Stimulated activated CD4-positive, alpha-beta T cell treated with anti-CD3 and anti-CD28 coated beads, Interleukin-4, amount 100 ng/mL, for 48 hours (primary cell): Measurements from ENCODE around the gene IP6K3.

Experiments
- DNase-seq, 2 donors: peaks; one replicate each; pipeline ENCODE4 v3.0.0-alpha.2; 2020; ENCODE audit warnings: low read depth in 2 of 2

IP6K3 gene

DNA sequence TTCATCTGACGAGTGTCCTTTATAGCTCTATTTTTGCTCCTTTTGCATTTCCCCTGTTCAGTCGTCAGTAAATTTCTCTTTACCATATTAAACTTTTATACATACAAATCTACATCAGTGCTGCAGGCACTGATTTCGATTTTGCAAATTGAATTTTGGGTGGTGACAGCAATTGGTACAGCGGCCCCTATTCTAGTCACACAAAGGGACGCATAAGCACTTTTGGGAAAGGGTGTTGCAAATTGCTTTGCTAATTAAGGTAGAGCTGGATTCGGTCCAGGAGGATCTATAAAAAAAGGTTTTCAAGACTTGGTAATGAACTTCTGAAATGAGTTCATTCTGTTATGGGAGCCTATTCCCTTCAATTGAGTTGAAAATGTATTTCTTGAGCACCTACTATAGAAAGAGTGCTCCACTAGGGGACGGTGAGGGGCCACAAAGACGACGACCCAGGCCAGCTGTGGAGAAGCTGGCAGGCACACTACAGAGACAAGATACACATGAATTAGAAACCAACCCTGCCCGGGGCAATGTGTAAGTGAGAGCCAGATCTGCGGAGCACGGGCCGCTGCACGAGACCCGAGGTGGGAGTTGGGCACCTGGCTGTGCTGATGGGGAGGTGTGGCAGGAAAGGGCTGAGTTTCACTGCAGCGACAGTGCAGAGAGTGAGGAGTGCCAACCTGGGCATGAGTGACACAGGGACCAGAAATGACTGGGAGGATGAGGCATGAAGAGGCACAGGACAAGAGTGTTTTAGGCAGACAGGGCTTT lies 40.6 kb downstream of the IP6K3 start:
- no peak for DNase-seq

DNA sequence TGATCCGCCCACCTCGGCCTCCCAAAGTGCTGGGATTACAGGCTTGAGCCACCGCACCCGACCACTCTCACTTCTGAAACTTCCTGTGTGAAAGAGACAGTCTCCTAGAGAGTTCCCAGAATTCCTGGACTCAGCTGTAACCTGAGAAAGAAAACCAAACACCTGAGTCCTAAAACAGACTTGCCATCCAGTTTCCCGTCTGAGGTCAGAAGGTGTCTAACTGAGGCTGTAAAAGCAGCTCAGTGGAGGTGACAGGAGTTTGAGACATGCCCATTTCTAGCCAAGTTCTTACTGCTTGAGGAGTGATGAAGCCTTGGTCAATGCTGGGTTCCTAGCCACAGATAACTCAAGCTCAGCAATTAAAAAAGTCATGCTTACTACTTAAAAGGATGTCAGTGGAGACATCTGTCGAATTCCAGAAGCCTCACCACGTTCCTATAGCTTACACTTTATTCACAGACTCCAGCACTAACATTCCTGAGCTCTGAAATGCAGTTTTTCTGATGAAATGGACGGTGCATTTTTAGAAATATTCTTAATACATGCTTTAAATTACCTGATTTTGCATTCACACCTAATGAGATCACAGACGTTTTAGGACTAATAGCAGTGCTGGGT lies 41.3 kb downstream of the IP6K3 start:
- DNase-seq = no peak

DNA sequence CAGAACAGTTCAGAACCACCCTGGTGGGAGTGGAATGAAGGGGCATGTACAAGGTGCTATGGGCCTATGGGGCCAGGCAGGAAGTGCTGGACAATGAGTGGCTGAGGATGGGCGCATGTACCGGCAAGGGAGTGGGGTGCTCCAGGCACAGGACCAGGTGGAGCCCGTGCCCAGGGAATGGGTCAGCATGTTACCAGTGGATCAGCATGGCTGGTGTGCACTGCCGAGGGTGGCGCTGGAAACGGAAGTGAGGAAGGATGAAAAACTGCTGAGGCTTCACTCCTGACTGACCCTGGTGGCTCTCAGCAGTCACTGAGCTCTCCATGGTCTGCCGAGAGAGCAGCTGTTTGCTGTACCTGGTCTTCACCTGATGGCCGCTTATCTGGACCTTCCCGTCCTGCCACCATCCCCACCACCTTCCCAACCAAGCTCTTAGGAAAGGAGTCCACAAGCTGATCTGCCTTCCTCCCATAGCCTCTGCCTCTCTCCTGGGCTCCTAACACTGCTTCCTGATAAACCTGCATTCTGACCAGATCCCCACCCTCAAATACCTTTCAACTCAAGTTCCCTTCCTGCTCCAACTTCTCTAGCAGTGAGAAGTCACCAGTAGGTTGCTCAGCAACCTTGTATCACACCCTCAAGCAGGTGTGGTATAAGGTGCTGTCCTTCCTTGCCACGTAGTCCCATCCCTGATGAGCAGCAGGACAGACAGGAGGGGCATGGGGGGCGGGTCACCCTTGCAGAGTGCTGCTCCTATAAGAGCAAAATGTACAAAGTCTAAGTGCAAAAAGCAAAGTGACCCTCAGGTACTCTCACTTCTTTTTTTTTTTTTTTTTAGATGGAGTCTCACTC lies 42.3 kb downstream of the IP6K3 start:
- DNase-seq = no peak

DNA sequence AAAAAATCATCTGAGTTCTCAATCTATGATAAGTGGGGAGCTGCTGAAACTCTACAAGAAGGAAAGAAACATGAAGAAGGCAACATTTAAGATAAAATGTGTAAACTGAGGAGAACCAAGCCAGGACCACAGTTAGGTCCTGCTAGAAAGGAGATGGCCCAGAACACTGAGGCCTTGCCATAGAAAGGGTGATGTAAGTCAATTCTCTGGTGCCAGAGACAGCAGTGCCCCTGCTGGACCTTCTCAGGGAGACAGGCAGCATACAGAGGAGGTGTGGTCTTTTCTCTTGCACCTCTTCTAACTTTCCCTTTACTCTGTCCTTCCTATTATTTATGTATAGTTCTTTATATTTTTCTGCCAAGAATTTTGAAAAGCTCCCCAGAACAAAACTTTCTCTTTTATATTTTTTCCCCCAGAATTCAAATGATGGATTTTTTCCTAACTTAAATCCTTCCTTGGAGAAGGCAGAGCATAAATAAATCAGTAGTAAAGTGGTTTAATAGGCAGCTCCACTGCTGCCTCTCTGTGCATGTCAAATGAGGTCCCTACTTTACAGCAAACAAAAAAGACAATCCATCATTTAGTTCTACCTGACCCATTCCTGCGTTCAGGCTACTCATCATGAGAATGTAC lies 44.2 kb downstream of the IP6K3 start:
- no peak for DNase-seq

DNA sequence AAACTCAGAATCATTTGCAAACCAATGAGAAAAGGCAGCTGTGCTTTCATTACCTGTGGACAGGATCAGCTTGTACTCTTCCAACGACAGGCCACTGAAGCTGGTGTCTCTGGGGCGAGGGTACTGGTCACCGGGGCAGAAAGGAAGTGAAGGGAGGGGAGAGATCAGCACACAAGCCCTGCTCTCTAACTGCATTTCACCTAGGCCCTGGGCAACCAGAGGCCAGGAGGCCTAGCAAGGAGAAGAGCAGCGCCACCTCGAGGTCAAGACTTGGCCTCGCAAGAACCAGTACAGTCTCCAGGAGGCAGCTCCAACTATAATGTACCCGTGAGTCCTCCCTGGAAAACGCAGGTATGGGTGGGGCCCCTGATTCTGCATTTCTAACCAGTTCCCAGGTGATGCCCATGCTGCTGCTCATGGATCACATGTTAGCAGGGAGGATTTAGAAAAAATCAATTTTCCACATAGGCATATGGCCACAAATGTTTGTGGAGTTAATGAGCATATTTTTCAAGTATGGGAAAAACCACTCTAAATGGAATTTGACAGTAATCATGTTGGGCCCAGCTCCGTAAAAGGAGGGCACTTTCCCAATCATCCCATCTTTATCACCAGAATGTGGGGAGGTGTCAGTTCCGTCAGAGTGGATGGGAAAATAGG lies 46.2 kb downstream of the IP6K3 start:
- peak; percentile 58 to 71 for DNase-seq

DNA sequence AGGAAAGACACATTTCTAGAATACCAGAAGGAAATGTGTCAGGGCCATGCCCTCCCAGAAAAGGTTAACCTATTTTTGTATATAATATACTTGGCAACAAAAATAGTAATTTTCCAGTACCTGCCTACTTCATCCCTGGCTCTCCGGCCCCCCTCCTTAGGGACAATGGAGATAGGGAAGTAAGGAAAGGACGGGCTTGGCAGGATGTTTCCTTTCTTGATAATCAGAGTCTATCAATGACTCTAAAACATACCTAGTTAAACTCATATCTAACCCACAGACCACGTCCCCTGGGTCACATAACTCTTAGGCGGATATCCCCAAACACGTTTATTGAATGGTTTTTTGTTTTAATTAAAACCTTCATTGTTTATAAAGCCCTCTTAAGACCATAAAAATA lies 47.0 kb downstream of the IP6K3 start:
- DNase-seq = no peak

DNA sequence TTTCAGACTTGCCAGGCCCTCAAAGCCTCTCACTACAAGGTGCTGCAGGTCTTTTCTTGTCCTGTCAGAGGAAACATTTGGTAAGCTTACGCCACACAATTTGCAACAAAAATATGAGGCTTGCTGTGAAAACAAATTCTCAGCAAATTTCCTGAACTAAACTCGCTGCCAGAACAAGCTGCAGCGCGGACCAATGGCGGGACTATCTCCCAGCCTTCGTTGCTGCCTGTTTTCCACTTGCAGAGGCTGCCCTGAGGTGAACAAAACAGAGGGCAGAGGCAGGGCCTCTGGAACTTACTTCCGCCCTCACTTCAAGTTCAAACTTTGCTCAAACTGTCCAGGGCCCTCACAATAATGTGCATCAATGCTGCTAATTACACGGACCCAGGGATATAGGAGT lies 47.6 kb downstream of the IP6K3 start:
- no peak for DNase-seq

DNA sequence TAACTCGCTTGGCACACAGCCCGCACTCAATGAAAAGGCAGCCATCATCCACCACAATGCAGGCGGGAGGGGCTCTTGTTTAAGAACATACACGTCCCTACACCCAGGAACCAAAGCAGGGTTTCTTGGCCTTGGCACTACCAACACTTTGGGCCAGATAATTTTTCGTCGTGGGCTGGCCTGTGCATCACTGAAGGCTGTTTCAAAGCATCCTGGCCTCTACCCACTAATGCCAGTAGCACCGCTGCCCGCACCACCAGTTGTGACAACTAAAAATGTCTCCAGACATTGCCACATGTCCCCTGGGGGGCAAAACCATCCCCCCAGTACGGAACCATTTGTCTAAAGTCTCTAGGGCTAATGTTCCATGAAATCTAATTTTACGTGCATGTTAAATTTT lies 48.2 kb downstream of the IP6K3 start:
- no peak for DNase-seq

DNA sequence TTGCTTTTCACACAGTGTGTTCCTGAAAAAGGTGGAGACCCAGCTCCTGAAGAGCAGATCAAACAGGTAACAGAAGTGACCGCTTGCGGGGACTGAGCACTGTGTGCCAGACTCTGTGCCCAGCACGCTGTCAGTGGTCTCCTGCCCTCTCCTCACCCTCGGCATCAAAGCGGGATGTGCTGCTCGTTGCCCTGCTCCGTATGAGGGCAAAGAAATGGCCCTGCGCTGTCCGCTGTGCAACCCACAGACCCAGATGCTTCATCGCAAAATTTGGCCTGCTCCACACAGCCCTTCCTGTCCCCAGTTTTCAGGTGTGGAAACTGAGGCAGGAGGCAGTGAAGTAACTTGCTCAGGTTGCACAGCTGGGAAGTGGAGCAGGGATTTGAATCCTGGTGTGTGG lies 48.9 kb downstream of the IP6K3 start:
- no peak for DNase-seq

DNA sequence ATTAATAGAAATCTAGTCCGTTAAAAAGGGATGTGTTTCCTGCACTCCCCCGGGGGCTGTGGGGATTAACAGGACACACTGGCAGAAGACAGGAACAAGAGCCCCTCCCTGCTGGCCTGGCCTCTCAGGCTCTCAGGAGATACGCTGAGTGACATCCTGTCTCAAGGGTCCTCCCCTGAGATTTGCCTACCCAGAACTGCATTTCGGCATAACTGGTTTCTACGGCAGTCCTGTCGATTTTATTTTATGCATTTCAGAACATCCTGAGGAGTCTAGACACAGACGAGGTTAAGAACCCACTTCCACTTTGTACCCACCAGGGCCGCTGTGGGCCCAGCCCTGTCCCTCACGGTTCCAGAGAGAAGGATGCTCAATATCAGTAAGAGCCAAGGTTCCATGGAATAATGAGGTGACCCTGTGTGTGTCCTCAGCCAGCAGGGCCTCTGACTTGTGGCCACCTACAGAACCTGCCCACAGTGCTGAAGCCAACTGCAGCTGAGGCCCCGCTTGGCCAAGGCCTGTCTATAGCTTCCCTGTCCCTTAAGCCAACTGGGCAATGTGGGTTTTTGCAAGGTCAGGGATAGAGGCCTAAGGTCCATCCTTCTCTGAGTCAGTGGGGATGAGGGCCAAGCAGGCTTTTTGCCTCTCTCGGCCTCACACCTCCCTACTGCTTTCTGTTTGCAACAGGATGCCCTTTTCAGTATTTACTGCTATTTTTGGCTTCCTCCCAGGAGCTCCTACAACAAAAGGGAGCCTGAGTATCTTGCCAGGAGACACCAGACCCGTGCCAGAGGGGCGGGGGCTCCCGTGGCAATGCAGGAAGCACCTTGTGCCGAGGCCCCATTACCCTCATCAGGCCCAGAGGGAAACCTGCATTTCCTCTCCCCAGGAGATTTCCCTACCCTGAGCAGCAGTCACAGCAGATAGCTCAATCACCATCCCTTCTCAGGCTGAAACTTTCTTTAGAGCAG lies 49.9 kb downstream of the IP6K3 start:
- no peak for DNase-seq

DNA sequence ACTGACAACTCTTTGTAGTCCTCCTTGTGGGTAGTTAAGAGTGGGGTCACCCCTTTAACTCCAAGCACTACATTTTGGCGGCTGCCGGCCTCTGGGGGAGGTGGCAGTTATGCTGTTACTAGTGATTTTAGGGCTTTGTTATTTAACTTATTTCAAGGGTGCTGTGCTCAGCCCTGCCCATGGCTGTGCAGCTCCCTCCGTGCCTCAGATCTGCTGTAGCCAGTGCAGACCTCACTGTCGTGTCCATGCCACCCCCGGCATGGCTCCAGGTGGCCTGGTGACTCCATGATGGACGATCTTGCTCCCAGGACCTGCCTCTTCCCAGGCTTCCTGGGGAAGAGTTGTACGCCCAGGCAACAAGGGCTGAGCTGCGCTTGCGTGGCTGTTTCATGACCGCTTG lies 50.6 kb downstream of the IP6K3 start:
- DNase-seq = no peak

DNA sequence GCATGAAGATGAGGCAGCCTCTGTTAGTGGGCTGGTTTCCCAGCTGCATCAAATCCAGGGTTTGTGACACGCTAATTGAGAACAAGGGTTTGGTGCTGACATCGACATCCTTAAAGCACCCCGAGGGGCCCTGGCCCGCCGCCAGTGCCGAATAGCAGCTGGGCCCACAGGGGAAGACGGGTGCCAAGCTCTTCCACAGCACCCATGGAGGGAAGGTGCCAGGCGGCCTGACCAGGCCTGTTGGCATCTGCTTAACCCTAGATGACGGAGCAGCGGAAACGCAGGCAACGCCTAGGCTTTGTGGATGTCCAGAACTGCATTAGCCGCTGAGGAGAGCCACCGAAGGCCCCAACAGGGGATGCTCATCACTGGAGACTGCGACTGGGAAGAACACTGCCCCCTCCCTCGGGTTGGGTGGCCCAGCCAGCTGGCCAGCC lies 51.2 kb downstream of the IP6K3 start:
- DNase-seq = no peak

DNA sequence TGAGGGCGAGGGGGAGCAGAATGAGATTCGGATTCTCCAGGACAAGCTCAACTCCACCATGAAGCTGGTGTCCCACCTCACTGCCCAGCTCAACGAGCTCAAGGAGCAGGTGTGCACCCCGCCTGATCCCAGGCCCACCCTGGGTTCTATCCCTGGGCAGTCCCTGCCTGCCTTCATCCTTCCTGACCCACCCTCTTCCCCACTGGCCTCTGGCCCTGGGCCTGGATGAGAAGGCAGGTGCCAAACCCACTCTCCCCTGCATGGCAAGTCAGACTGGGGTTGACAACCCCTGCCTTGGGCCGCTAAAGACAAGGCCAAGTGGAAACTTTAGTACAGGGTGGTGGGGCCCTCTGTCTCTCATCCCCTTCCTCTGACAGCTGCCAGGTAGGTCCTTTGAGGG lies 51.7 kb downstream of the IP6K3 start:
- DNase-seq = no peak

DNA sequence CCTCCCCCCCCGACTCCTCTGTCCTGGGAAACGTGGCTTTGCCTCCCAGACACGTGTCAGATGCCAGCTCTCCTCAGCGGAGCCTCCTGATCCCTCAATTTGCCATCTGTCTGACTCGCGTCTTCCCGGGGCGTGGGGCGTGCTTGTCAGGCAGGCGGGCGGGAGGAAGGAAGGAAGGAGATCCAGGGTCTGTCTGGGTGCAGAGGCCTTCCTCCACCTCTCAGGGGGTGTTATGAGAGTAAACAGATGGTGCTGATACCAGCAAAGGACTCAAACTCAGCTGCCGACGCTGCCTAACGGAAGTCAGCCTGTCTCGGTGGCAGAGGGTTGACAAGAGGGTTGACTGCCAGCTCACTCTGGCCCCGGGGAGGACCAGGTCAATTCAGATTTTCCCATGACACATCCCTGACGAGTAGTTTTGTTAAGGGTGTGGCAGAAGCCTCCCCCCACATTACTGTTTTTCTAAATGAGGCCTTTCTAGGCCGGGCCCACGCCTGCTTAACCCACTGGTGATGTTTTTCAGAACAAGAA lies 52.2 kb downstream of the IP6K3 start:
- peak; percentile 56 to 71 for DNase-seq

DNA sequence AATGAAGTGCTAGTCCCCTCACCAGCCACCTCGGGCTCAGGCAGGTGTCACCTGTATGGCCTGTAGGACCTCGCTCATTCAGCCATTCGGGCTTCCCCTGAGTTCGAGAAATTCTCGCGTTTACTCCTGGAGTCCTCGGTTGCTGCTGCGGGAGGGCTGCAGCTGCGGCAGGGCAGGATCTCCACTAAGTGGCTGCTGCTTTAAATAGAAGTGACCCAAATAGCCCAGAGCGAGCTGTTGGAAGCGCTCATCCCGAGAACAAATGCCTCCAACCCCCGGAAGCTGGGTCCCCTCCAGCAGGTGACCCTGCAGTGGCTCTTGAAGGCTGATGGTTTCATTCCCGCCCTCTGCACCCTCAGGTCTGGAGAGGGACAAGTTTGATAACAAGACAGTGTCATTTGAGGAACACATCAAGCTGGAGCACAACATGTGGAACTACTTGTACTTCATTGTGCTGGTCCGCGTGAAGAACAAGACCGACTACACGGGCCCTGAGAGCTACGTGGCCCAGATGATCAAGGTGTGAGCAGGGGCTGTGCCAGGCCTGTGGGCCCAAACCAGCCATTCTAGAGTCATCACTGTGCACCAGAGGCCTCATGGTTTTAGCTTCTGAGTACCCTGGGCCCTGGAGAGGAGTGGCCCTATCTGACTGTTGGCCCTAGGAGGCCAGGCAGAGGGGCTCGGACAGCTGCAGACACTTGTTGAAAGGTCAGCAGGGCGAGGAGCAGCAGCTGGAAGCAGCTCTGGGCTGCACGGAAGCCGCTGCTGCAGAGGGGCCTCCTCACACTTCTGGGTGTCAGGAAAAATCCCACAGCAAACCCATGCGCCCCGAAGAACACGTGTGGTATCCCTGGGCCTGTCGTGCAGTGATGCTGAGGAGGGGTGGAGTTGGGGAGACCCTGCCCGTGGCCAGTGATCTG lies 53.3 kb downstream of the IP6K3 start:
- DNase-seq = no peak

DNA sequence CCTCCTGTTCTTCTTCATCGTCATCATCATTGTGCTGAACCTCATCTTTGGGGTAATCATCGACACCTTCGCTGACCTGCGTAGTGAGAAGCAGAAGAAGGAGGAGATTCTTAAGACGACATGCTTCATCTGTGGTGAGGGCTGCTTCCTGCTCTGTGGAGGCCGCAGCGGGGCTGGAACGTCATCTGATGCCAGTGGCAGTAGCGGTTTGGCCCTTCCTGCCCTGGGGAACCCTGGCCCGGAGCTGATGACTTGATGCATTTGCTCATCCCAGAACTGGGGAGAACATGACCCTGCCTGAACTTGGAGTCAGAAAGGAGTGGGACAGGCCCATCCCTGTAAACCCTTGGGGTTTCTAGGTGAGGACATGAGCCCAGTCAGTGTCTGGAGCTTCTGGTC lies 53.9 kb downstream of the IP6K3 start:
- DNase-seq = peak; percentile 35 to 65

DNA sequence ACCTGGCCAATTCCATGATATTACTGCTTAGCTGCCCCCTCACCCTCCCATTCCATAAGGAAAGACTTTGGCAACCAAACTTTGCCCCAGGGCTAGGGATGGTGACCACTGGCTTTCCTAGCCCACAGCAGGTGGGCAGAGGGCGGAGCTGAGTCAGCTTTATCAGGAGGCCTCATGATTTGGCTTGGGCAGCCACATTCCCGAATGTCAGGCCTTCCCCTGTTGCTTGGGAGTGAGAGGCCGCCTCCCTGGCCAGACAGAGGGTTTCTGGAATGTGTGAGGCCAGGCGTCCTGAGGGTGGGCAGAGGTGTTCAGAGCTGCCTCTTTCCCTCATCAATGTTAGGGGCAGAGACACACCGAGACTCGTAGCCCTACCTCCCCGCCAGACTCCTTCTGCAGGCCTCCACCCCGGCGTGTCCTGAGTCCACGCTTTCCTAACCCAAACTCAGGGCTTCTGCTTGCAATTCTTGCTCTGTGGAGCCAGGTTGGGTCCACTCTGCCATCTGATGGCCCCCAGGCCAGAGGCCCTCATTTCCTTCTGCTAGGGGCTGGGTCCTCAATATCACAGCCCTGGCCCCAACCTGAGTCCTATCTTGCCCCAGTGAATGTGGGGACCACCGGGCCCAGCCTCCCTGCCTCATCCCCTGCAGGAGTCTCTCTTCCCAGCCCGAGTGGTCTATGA lies 54.5 kb downstream of the IP6K3 start:
- DNase-seq = no peak

DNA sequence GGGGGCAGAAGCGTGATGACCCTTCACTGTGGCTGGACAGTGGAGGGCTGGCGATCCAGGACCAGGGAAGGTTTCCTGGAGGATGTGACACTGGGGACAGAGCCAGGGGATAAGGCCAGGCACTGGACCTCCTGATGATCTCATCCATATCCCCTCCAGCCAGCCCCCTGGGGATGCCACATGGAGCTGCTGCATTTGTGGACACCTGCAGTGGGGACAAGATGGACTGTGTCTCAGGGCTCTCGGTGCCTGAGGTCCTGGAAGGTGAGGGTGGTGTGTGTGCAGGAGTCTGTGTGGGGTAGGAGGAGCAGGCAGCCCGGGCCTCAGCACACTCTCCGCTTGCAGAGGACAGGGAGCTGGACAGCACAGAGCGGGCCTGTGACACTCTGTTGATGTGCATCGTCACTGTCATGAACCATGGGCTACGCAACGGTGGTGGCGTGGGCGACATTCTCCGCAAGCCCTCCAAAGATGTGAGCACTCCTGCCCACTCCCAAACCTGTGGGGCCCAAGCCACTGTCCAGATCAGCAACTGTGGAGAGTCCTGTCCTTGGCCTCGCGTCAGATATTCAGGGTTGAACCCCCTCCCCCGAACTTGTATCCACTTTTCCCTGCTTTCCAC lies 55.1 kb downstream of the IP6K3 start:
- DNase-seq = no peak
